HG02943 (cell line): ENCODE data around the gene BTAF1.
"Not testable (repeated sequence)": the region's sequence is repeated elsewhere in the genome, so short reads cannot be mapped to it uniquely, and the experiment has no call there.

Experiments
- ATAC-seq: cut with Tn5 transposase; IDR thresholded peaks from one replicate; pipeline ENCODE4 v1.9.1; 2021; ENCODE audit warnings: mild to moderate bottlenecking, low read depth, moderate library complexity; ENCODE audit not compliant: unreplicated experiment

The BTAF1 gene

DNA sequence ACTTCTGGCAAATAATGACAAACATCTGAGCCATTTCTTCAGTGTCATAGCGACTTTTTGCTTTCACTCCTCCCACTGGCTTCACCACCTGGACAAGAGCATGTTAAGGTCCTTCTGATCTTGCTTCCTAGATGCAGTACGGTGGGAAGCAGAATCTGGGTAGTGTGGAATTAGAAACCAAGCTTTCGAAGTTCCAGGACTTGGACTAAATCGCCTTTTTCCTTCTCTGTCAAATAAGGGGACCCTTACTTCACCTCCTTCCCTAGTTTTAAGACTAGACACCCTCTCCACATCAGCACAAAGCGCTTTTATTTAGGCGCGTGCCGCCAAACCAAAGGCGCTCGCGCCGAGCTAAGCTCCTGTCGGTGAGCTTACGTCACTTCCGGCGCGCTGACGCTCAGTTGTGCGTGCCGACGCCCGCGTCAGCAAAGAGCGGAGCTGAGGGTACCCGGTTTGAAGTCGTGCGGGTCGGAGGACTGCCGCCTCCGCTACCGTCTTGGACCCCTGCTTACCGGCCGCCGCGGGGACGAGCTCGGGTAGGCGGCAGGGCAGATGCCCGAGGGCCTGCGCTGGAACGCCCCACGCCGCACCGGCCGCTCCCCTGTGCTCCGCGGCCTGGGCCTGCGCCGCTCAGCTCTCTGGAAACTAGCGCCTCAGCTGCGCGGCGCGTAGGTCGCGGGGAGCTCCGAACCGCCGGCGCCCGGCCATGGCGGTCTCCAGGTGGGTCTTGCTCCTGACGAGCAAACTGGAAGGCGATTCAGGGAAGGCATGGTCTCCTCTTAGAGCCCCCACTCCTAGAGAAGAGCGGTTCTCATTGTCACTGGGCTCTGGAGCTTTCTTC is at the start of gene BTAF1:
BTAF1 (plus strand) TSS at position 400 of the 841 bp plus-strand sequence; CDS start at position 707, 307 bp downstream.
- ATAC-seq = peak; percentile 98

GRCh38 chr10:91875156-91875555 is 48.4 kb upstream of the BTAF1 start:
- no peak for ATAC-seq

GRCh38 chr10:91875779-91876178 is 47.8 kb upstream of the BTAF1 start:
- no peak for ATAC-seq

GRCh38 chr10:91879515-91880170 is 43.9 kb upstream of the BTAF1 start:
- no peak for ATAC-seq

GRCh38 chr10:91880310-91880709 is 43.3 kb upstream of the BTAF1 start:
- no peak for ATAC-seq

DNA sequence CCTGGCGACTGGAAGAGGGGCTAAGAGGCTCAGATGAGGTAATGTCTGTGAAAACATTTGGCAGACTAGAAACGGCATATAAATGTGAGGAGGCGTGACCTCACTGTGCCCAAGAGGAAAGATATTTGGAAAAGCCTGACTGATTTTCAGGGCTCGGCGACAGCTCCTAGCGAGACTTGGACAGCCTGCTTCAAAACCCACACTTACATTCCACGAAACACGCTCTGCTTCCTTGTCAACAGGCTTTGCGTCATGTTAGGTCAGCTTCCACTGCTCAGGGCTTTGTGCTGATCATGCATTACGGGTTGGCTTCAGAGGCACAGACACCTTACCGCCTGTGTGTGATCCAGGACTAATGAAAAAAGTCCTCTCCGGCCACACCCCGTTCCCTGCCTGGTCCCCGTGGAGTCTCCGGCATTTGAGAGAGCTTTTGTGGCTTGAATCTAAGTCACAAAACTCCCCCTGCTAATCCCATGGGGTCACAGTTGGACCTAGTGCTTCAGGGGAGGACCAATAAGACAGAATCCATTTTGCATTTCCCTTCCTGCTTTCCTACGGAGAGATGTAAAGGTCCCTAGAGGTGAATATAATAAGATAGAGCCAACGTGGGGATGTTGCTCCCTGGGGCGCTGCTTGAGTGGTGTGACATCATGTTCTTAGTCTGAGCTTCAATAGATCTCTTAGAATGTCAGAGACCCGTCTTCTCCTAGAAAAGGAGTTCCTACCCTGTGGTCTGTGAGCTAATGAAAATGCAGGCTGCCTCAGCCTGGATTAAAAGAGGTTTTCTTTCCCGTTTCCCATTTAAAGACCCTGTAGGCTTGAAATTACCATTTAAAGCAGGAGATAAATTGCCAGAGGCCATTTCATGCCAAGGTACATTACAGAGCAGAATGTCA is 39.8 kb upstream of the BTAF1 start:
- no peak for ATAC-seq

DNA sequence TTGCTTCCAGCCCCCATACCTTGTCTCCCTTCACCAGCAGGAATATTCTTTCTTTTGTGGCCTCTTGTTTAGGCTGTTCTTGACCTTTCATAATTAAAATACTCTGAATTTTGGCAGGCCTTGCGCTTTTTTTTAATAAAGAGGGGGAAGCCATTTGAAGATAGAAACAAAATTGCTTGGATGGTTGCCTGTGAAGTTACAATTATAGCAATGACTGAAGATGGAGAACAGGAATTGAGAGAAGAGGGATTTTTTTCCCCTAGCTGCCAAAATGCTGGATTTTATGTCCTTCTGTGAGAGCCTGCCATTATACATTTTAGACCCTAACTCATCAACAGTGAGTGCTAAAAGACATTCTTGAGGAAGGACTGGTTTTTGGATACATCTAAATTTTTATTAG is 39.0 kb upstream of the BTAF1 start:
- no peak for ATAC-seq

DNA sequence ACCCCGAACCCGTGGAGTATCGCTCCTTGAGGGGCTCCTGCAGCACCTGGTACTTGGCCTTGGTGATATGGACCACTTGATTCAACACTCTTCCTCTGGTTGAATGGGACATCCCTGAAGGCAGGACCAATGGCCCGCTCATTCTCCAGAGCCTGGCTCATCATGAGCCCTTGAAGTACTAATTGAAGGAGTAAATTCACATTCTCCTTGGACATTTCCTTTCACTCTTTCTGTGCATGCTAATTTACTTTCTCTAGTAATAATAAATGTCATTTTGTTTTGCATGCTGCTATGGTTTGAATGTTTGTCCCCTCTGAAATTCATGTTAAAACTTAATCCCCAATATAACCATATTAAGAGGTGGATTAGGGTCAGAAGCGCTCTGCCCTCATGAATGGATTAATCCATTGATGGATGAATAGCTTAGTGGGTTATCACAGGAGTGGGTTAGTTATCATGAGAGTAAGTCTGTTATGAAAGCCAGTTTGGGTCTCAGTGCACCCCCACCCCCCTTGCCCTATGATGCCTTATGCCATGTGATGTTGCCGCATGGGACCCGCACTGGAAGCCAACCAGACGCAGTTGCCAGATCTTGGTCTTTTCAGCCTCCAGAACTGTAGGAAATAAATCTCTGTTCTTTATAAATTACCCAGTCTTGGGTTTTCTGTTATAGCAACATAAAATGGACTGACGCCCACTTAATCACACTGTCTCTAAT is 38.0 kb upstream of the BTAF1 start:
- no peak for ATAC-seq

GRCh38 chr10:91886954-91887271 is 36.7 kb upstream of the BTAF1 start:
- ATAC-seq = no peak

DNA sequence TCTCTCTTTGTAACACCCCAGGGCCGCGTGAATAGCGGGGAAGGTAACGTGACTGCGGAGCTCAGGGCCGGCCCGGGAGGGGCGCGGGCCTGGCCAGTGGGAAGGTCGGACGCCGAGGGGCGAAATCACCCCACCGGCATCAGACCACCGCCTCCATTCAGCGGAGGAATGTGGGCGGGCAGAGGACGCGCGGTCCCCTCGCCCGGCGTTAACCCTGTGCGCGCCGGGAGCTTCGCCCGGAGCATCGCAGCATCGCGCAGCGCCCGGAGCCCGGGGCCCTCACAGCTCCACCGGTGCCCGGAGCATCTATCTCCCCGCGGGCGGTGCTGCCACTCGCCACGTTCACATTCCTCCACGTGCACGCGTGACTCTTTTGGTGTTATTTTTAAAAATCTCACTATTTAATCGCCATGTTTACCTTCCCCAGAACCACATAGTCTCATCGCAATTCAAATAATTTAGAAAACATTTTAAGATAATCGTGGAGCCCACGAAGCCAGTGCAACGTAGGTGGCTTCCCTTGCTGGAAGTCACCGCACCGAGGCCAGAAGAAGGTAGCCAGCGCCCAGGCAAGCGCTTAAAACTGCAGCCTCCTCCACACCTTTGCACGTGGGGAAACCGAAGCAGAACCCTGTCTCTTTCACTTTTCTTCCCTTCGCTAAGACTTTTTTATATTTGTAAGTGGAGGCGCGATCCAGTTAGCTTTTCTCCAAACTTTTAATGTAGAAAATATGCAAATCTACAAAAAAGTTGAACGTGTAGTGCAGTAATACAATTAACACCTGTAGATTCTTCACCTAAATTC is 36.1 kb upstream of the BTAF1 start:
- ATAC-seq = no peak

DNA sequence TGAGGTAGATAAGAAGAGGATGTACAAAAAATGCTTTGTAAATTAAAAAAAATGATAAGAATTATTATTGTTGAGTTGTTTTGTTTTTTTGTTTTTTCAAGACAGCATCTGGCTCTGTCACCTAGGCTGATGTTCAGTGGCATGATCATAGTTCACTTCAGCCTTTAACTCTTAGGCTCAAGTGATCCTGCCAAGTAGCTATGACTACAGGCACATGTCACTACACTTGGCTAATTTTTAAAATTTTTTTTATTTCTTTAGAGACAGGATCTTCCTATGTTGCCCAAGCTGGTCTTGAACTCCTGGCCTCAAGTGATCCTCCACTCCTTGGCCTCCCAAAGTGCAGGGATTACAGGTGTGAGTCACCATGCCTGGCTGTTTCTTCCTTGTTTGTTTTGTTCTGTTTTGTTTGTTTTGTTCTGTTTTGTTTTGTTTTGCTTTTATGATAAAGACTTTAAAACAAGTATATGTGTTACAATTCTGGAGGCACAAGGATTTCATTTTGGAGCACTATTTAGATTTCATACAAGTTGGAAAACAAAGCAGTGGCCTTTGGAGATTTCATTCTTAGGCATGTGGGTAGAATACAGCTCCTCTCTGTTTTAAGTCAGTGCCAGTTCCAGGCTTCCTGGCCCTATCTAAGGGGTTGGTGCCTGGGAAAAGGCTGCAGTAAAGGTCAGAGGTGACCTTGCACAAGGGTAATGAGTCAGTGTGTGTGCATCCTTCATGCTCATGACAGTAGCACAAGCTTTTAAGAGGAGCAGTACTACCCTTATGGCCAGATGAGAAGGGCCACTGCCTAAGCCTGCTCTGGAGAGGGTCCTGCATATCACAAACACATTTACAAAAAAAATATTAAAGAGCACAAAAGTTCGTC is 32.2 kb upstream of the BTAF1 start:
- ATAC-seq = no peak

DNA sequence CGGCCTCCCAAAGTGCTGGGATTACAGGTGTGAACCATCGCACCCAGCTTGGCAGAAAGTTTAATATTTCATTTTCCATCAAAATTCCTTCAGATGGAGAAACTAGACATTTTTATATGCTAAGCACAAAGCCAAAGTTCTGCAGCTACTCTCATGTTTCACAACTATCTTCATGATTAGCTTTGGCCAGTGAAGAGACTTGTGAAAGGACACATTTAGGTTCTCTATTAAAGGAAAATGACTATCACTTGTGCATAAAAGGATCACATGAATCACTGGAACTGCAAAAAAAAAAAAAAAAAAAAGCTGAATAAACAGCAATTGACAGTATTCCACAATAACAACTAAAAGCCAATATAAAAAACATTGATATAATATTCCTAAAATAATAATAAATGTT is 30.5 kb upstream of the BTAF1 start:
- ATAC-seq = no peak

- ATAC-seq = not testable (repeated sequence)
Measured at GRCh38 chr10:91894261-91894685, 29.3 kb upstream of the BTAF1 start.

- no peak for ATAC-seq
Measured at GRCh38 chr10:91896212-91896756, 27.3 kb upstream of the BTAF1 start.

GRCh38 chr10:91897421-91897820 is 26.1 kb upstream of the BTAF1 start:
- no peak for ATAC-seq

DNA sequence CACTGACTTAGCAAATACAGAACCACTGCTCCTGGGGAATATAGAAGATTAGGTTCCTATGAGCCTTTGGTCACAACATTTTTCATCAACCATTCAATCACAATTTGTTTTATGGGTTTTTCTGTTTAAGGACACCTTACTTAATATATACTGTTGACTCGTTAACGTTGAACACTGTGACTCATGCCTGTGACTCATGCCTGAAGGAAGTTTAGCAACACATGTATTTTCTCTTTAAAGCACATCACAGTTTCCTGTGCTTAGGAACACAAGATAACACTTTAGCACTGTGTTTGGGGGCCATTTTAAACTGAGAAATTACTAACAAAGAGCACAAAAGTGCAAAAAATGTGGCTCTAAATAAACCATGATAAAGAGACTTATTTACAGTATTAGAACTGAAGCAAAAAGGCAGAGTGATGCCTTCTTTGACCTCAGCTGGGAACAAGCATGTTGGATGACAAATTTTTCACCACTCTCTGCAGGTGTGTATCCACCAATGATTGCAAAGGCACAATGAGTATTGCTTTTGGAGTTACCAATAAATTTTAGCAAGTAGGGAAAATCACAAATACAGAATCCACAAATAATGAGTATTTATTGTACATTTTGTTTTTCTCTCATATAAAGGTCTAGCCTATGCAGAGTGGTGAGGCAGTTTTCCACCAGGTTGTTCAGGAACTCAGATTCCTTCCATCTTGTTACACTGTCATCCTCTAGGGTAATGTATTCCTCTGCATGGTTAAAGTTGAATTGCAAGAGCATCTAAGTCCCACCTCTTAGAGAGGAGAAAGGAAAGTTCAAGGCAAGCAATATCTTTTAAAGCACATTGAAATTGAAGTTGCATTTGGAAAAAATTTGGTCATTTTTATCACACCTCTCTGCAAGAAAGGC is 21.5 kb upstream of the BTAF1 start:
- ATAC-seq = no peak

- ATAC-seq = no peak
Measured at GRCh38 chr10:91907033-91907594, 16.5 kb upstream of the BTAF1 start.
